ENCODE data around the gene SUOX.

DNA sequence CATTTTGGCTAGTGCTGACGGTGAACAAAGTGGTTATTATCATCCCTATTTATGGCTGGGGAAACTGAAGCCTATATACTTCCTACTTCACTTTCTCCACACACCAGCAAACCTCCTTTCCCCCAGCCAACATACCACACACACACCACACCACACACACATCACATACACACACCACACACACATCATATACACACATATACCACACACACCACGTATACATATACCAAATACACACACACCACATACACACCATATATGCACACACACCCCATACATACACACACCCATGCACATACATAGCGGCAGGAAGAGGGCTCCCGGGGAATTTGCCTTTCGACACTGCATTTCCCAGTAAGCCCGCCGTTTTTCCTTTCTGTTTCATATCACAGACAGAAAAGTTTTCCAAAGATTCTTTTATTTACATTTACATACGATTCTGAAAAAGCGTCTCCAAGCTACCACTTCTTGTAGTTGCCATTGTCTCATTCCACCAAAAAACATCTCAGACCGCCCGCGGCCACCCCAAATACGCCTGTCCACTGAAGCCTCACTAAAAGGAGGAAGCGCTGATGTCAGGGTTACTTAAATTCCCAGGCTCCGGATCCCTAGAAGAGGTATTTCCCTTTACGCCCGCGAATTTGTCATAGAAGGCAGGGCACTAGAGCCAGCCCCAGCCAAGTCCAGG, 24.0 kb upstream of the SUOX start:
- TF ChIP-seq, protein P1, sequence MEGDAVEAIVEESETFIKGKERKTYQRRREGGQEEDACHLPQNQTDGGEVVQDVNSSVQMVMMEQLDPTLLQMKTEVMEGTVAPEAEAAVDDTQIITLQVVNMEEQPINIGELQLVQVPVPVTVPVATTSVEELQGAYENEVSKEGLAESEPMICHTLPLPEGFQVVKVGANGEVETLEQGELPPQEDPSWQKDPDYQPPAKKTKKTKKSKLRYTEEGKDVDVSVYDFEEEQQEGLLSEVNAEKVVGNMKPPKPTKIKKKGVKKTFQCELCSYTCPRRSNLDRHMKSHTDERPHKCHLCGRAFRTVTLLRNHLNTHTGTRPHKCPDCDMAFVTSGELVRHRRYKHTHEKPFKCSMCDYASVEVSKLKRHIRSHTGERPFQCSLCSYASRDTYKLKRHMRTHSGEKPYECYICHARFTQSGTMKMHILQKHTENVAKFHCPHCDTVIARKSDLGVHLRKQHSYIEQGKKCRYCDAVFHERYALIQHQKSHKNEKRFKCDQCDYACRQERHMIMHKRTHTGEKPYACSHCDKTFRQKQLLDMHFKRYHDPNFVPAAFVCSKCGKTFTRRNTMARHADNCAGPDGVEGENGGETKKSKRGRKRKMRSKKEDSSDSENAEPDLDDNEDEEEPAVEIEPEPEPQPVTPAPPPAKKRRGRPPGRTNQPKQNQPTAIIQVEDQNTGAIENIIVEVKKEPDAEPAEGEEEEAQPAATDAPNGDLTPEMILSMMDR (IDR thresholded peaks at IDR 0.05 in 8 of 11, conservative IDR thresholded peaks at IDR 0.05 in 3 of 11), result no peak
- TF ChIP-seq POLR2A (IDR thresholded peaks at IDR 0.05), result peak in 1 of 3 donors; percentile 86
- peak in 1 of 3 donors; percentile 89 for TF ChIP-seq POLR2AphosphoS5 (IDR thresholded peaks at IDR 0.05)
